HPDE6-E6E7 (cell line): Measurements from ENCODE around the gene SERPINE3.

Experiments
- DNase-seq: peaks from one replicate; pipeline ENCODE4 v3.0.0; 2011; ENCODE audit warnings: missing footprints; ENCODE audit errors: extremely low spot score

Gene SERPINE3

GRCh38 chr13:51361106-51361505 lies 21.6 kb downstream of the SERPINE3 start:
- DNase-seq = no peak

GRCh38 chr13:51363625-51364024 lies 24.1 kb downstream of the SERPINE3 start:
- no peak for DNase-seq

GRCh38 chr13:51364404-51365008 lies 25.0 kb downstream of the SERPINE3 start:
- no peak for DNase-seq

- no peak for DNase-seq
These were observed 30.6 kb downstream of the SERPINE3 start for GRCh38 chr13:51370116-51370515.

- DNase-seq = no peak
These were observed 31.3 kb downstream of the SERPINE3 start for GRCh38 chr13:51370811-51371210.

- DNase-seq = no peak
These were observed 32.4 kb downstream of the SERPINE3 start for GRCh38 chr13:51371768-51372399.

GRCh38 chr13:51373451-51373850 lies 34.0 kb downstream of the SERPINE3 start:
- DNase-seq = no peak

GRCh38 chr13:51380269-51380668 lies 40.8 kb downstream of the SERPINE3 start:
- DNase-seq = peak; percentile 3

- no peak for DNase-seq
These were observed 45.6 kb downstream of the SERPINE3 start for GRCh38 chr13:51385114-51385513.

GRCh38 chr13:51394724-51395123 lies 55.2 kb downstream of the SERPINE3 start:
- DNase-seq = no peak

- no peak for DNase-seq
These were observed 56.9 kb downstream of the SERPINE3 start for GRCh38 chr13:51396352-51396751.

- no peak for DNase-seq
These were observed 57.9 kb downstream of the SERPINE3 start for GRCh38 chr13:51397262-51397941.

- DNase-seq = no peak
These were observed 65.7 kb downstream of the SERPINE3 start for GRCh38 chr13:51405176-51405575.

GRCh38 chr13:51412431-51412830 lies 72.9 kb downstream of the SERPINE3 start:
- no peak for DNase-seq
